GM19351 (cell line): ENCODE measurements around the gene CSNK1A1L.
"Not testable (repeated sequence)": the region's sequence is repeated elsewhere in the genome, so short reads cannot be mapped to it uniquely, and the experiment has no call there.

ENCODE experiments used
- ATAC-seq: cut with Tn5 transposase; IDR thresholded peaks from one replicate; pipeline ENCODE4 v1.9.1; 2021; ENCODE audit warnings: mild to moderate bottlenecking, moderate library complexity; ENCODE audit not compliant: unreplicated experiment

Gene CSNK1A1L

DNA sequence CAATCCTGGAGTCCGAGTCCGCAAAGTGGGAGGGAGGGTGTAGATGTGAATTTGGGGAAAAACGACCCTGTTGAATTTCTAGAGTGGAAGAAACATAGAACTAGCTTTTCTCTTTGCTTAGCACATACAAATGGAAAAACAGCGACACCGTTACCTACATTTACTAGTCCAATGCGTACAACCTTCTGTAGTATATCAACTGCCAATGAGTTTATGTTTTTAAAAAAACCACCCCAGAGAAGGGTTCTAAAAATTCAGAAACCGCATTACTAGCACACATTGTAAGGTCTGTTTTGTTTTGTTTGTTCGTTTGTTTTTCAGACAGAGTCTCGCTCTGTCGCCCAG is 45.6 kb downstream of the CSNK1A1L start:
- ATAC-seq, result peak; percentile 25

DNA sequence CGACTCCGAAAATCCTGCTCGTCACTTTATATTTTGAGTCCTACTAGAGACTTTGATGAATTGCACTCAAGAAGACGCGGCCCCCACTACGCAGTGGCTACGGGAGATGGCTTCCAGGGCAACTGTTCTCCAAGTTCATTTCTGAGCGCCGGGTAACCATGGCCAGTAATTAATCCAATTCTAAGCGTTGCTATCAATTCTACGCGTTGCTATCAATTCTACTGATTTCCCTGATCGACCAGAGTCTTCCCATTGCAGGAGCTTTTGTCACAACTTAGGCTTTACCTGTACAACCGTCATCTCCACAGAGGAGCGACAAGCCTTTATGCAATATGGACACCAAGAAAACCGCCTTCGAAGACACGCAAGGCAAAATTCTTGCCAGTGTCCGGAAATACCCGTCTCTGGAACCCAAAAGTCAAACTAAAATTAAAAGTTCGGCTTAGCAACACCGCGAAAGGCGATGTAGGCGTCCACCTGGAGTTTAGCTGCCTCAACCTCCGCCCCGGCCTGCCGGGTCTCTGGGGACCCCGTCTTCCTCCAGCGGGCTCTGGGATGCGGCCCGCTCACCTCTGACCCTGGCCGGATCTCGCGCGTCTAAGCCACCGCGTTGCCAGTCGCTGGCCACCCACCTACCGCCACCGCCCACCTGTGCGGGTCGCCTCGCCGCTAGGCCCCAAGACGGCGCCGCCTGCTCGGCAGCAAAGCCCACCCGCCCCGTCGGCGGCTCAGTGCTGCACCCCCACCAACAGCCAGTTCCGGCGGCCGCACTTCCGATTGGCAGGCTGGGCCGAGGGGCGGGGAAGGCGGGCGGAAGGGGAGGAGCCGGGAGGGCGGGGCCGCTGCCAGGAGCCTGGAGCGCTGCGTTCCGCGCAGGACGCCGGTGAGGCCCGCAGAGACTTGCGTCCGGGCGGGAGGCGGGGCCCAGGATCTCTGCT is 46.3 kb downstream of the CSNK1A1L start, which contains the start of gene SUPT20H:
Gene SUPT20H, minus strand, starts transcription at position 779 of the 938 bp plus-strand sequence. CDS start 8,198 bp downstream, outside the sequence.
- peak; percentile 95 for ATAC-seq

DNA sequence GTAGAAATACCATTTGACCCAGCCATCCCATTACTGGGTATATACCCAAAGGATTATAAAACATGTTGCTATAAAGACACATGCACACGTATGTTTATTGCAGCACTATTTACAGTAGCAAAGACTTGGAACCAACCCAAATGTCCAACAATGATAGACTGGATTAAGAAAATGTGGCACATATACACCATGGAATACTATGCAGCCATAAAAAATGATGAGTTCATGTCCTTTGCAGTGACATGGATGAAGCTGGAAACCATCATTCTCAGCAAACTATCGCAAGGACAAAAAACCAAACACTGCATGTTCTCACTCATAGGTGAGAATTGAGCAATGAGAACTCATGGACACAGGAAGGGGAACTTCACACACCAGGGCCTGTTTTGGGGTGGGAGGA is 49.2 kb downstream of the CSNK1A1L start:
- not testable (repeated sequence) for ATAC-seq
